Heart left ventricle (tissue), 16 donors: ENCODE data around the gene VPS26B. TPM values are rescaled to one million over a fixed set of nuclear protein-coding genes. Genes with fewer than 3 reads are reported as not detected.

ENCODE experiments used
- ATAC-seq, 4 donors: fragments of 200-7000 bp; cut with Tn5 transposase; one replicate each; pipeline ENCODE4 v1.9.1; 2020 to 2022; ENCODE audit warnings: moderate library complexity in 4 of 4, mild to moderate bottlenecking in 3 of 4, moderate number of reproducible peaks in 1 of 4
- DNase-seq, 5 donors: peaks; one replicate each; pipeline ENCODE4 v3.0.0-alpha.2; 2020
- H3K27ac ChIP-seq, 12 donors: fragments of 200-600 bp; sonication (generic) in 4 of 12; one replicate each; pipeline versions ENCODE4 v1.5.0 to v1.8.0; 2016 to 2022; ENCODE audit warnings: mild to moderate bottlenecking in 2 of 12
- H3K27me3 ChIP-seq, 9 donors: fragments of 200-600 bp; sonication (generic) in 2 of 9; one replicate each; pipeline versions ENCODE4 v1.5.1 to v1.8.0; 2016 to 2022; ENCODE audit warnings: mild to moderate bottlenecking in 3 of 9
- H3K36me3 ChIP-seq, 9 donors: fragments of 200-600 bp; sonication (generic) in 2 of 9; one replicate each; pipeline versions ENCODE4 v1.5.0 to v1.8.0; 2018 to 2022; ENCODE audit warnings: mild to moderate bottlenecking in 2 of 9
- H3K4me1 ChIP-seq, 12 donors: fragments of 200-600 bp; sonication (generic) in 4 of 12; one replicate each; pipeline versions ENCODE4 v1.5.0 to v1.8.0; 2016 to 2022; ENCODE audit warnings: mild to moderate bottlenecking in 3 of 12
- H3K4me3 ChIP-seq, 12 donors: fragments of 200-600 bp; sonication (generic) in 4 of 12; one replicate each; pipeline versions ENCODE4 v1.5.0 to v1.8.0; 2017 to 2022; ENCODE audit warnings: mild to moderate bottlenecking in 9 of 12, moderate library complexity in 4 of 12
- H3K9me3 ChIP-seq, 12 donors: fragments of 200-600 bp; sonication (generic) in 4 of 12; one replicate each; pipeline versions ENCODE4 v1.5.0 to v1.8.0; 2016 to 2022; ENCODE audit warnings: mild to moderate bottlenecking in 1 of 12
- CTCF ChIP-seq, 12 donors: fragments of 200-600 bp; sonication (generic) in 4 of 12; IDR thresholded peaks; one replicate each; pipeline versions ENCODE4 v1.5.0 to v1.8.0; 2018 to 2022; ENCODE audit warnings: antibody characterized with exemption in 12 of 12, mild to moderate bottlenecking in 5 of 12
- POLR2A ChIP-seq, 2 donors: fragments of 450-650 bp; IDR thresholded peaks; one replicate each; pipeline ENCODE4 v1.6.1; 2017; ENCODE audit warnings: antibody characterized with exemption in 2 of 2, mild to moderate bottlenecking in 2 of 2, moderate library complexity in 2 of 2
- WGBS, 4 donors: extraction: QIAGEN DNeasy Blood & Tissue Kit in 2 of 4; methylation state at CpG; one replicate each; pipeline versions ENCODE4 v1.1.5 to v1.1.7; 2013 to 2018; 5-methylcytosine and 5-hydroxymethylcytosine counted together
- intact Hi-C, 10 donors: fragments of 100-400 bp; cut with DNase I; formaldehyde crosslinking; loops; one replicate each; pipeline versions ENCODE4 v1.11.1 to v1.14.2; 2022
- polyA plus RNA-seq, 2 donors: library from polyadenylated mRNA; stranded (reverse); fragments of 200-250 nt; gene quantifications; one replicate each; pipeline ENCODE4 v1.2.3, GENCODE V29; 2013
- total RNA-seq, 9 donors: library from RNA; depleted of rRNA in 2 of 9; stranded (reverse); fragments of >200 nt in 2 of 9; fragmentation: NEBNext Ultra II Directional in 3 of 9; extraction: Animal tissue kit (Norgen Biotek cat#: 25700) in 3 of 9; gene quantifications; one replicate each; pipeline versions ENCODE4 v1.1.0 to v1.2.4, GENCODE V29; 2016 to 2023
- donor health status: ischemic (EF 13 %, LVEDD 7.1; RV severe dilation, severe dysfunction).
- donor health status: healthy with polysubstance abuse.
- donor health status: DM: no; HTN: yes; CAD: no.
- donor health status: DM: no; HTN: no; CAD: no.
- donor health status: ischemic (EF 25% LVEDD 6.9; RV normal size, moderate dysfunction).
- donor health status: ischemic (EF 25% LVEDD 5.7; RV mildly dilated, moderate dysfunction).
- donor health status: healthy.
- donor health status: DM: yes; HTN: yes; CAD: no.
- donor health status: ischemic (EF 35%, LVEDD 5.7; RV mildly dilated, moderate dysfunction).
- donor health status: nonischemic (EF 11% LVEDD 7.7; RV severe dilation, severe dysfunction).
- donor health status: DM: yes; HTN: yes; CAD: no.
- donor health status: PGD.
- donor health status: ischemic (EF 29% LVEDD 5.4; RV normal size, mild dysfunction).
- donor health status: nonischemic (EF 23%, LVEDD 6.1; RV moderate dilation, normal function).

VPS26B gene
- total and polyA plus RNA-seq, 11 donors = 19.6 to 49.6 (median 37.7) TPM

DNA sequence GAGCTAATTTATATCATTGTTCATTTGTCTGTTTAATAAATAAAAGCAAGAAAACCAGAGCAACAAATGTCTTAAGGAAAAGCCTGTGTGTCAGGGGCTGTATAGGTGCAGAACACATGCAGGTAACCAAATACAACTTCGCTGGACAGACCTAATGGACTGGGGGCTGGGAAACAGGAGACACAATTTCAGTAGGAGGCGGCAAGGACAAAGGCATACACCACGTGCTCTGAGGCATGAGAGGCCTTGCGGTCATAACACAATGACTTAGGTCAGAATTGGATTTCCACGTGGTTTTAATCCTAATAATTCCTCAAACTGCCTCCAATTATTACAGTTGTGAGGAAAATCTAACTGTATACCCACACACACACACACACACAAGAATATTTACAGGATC, 43.0 kb downstream of the VPS26B start:
- H3K9me3 ChIP-seq = no peaks in the 10 kb centered on the region
- no peak for DNase-seq
- ATAC-seq = no peak
- WGBS, 4 donors = 78 to 85% (median 82%) methylated on average over 5 of the region's 5 CpGs
- intact Hi-C loops = no loop called here
- H3K4me3 ChIP-seq = no peak overlapping the region
- H3K27me3 ChIP-seq = peaks cover 0 to 33% (median 11%) of the 10 kb centered on the region in 9 donors
- TF ChIP-seq POLR2A (IDR thresholded peaks at IDR 0.05) (no peak), CTCF (IDR thresholded peaks at IDR 0.05) (no peak)
- peaks cover 0 to 30% (median 20%) of the 10 kb centered on the region in 9 donors for H3K36me3 ChIP-seq
- peaks cover 0 to 12% (median 0%) of the 10 kb centered on the region in 12 donors for H3K4me1 ChIP-seq
- no peak overlapping the region for H3K27ac ChIP-seq

DNA sequence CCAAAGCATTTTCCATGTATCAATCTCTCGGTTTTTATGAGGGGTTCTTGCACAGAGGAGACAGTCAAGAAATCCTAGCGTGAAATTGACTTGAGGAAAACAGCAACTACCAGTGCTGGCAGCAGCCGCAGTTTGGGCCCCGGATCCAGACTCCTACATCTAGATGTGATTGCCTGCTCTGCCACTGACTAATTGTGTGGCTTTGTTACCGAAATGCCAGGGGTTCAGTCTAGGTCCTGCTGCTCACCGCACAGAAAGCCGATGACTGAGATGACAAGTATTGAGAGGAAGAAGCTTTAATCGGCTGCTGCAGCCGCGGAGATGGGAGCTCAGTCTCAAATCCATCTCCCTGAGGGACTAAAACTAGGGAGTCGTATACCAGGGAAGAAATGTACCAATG, 43.5 kb downstream of the VPS26B start:
- DNase-seq (no peak), ATAC-seq (no peak)
- Histone ChIP-seq H3K9me3 (no peaks in the 10 kb centered on the region), H3K27ac (no peak overlapping the region), H3K27me3 (peaks cover under 1 to 38% (median 14%) of the 10 kb centered on the region in 9 donors), H3K4me3 (no peak overlapping the region), H3K36me3 (peaks cover 0 to 25% (median 15%) of the 10 kb centered on the region in 9 donors), H3K4me1 (peaks cover 0 to 12% (median 0%) of the 10 kb centered on the region in 12 donors)
- intact Hi-C loops = no loop called here
- TF ChIP-seq POLR2A (IDR thresholded peaks at IDR 0.05) = no peak
- no peak for TF ChIP-seq CTCF (IDR thresholded peaks at IDR 0.05)
- WGBS, 4 donors = 86 to 90% (median 88%) methylated on average over 11 of the region's 11 CpGs

DNA sequence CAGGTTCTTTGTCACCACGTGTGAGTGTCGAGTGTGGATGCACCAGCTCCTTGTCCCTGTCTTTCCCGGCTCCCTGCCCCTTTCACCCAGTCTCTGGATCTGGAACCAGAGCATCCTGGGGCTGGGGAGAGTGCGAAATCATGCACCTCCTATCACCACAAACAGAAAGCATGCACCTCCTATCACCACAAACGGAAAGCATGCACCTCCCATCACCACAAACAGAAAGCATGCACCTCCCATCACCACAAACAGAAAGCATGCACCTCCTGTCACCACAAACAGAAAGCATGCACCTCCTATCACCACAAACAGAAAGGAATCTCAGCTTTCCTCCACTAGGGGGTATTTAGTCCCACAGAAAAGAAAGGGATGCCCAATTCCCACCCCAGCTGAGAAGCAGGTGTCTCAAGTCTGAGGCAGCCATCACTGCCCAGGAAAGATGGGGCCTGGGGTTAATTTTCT, 45.8 kb downstream of the VPS26B start:
- TF ChIP-seq POLR2A (IDR thresholded peaks at IDR 0.05) = no peak
- no peak for TF ChIP-seq CTCF (IDR thresholded peaks at IDR 0.05)
- peaks cover 0 to 7% (median 2%) of the 10 kb centered on the region in 9 donors for H3K36me3 ChIP-seq
- H3K9me3 ChIP-seq = no peaks in the 10 kb centered on the region
- ATAC-seq (no peak), DNase-seq (no peak)
- no peak overlapping the region for H3K27ac ChIP-seq
- H3K27me3 ChIP-seq = peaks cover 11 to 61% (median 37%) of the 10 kb centered on the region in 9 donors
- H3K4me1 ChIP-seq = peaks cover 0 to 12% (median 0%) of the 10 kb centered on the region in 12 donors
- H3K4me3 ChIP-seq = no peak overlapping the region
- 15 to 33% (median 20%) methylated on average over 5 of the region's 5 CpGs for WGBS, 4 donors
- intact Hi-C loops = no loop called here

DNA sequence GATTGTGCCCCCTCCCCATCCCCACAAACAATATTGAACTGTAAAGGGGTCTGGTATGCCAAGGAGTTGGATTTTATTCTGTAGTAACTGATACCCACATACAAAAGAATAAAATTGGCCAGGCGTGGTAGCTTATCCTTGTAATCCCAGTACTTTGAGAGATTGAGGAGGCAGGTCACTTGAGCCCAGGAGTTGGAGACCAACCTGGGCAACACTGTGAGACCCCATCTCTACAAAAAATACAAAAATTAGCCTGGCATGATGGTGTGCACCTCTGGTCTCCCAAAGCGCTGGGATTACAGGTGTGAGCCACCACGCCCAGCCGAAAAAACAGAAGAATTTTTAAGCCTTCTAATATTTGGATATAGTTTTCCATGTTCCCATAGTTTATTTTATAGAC, 47.5 kb downstream of the VPS26B start:
- Histone ChIP-seq H3K27me3 (peaks cover 28 to 78% (median 54%) of the 10 kb centered on the region in 9 donors), H3K27ac (no peak overlapping the region), H3K9me3 (no peaks in the 10 kb centered on the region), H3K4me3 (no peak overlapping the region), H3K36me3 (no peaks in the 10 kb centered on the region), H3K4me1 (peaks cover 0 to 19% (median 8%) of the 10 kb centered on the region in 12 donors)
- WGBS, 4 donors = 89 to 96% (median 91%) methylated on average over 4 of the region's 4 CpGs
- ATAC-seq (no peak), DNase-seq (no peak)
- intact Hi-C loops = no loop called here
- no peak for TF ChIP-seq POLR2A (IDR thresholded peaks at IDR 0.05)
- no peak for TF ChIP-seq CTCF (IDR thresholded peaks at IDR 0.05)
